ENCODE data around the gene KCNG4.
A peak's percentile ranks its signal among the peaks of the same experiment; 100 is the strongest.

The KCNG4 gene

DNA sequence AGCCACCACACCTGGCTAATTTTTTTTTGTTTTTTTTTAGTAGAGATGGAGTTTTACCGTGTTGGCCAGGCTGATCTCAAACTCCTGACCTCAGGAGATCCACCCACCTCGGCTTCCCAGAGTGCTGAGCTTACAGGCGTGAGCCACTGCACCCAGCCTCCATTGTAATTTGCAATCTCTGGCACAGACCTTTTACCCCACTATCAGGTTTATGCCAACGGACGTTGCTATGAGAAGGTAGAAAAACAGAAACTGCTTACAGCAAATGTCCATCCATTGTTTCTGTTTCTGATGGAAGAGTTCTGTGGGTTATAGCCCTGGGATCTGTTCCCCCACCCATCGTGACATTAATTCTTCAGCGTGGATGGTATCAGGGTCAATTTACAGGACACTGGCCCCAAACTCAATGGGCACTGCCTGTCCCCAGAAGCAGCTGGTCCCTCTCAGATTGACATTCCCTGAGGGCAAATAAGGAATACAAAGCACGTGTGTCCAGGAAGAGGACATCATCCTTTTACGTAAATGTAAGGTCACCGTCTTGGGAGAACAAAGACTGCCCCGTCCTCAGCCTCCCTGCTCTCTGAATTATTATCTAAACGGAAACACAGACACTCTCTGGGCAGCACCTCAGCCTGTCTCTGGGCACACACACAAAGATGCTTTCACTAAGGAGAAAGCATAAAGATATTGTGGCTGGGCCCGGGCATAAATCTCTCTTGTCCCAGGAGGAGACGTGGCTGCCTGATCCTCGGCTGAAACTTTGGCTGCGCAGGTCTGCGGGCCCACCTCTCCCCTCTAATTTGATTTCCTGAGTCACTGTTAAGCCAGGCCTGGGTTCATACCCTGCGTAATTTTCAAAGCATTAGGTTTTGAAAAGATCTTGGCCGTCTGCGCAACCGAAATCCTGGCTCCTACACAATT is 5.2 kb downstream of the KCNG4 start:
- TF ChIP-seq POLR2A (IDR thresholded peaks at IDR 0.05; ENCODE audit: low read depth, low read length), result no peak
- no peak for DNase-seq (ENCODE audit: insufficient read length, low spot score)
- no peak for FAIRE-seq

DNA sequence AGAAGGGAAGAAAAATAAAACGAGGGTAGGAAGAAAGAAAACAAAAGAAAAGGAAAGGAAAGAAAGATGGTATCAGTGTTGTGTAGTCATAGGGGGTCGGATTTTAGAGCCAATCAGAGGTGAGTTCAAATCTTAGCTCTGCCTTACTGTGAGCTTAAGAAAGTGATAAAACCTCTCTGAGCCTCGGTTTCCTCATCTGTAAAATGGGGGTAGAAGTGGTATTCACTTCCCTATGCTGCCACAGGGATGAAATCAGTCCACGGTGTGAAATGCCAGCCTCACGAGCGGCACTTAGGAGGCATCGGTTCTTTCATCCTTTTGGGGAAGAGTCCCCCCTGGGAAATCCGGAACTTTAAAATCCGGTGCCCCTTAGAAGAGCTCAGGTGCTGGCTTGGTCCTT is 6.1 kb downstream of the KCNG4 start:
- no peak for FAIRE-seq
- no peak for TF ChIP-seq POLR2A (IDR thresholded peaks at IDR 0.05; ENCODE audit: low read depth, low read length)
- DNase-seq (ENCODE audit: insufficient read length, low spot score), result no peak

DNA sequence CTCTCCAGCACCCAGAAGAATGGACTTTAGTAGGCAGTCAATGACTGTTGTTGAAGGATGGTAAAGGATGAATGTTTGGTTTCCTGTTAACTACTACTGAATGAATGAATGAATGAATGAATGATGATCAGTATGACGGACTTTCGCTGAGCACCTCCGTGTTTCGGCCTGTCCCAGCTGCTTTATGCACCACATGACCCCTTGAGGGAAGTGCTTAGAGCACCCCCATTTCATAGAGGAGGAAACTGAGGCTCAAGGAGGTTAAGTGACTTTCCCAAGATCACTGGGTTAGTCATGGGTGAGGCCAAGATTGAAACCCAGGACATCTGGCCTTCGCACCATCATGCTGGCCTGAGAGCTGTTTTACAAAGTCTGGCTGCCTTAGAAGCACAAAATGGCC is 6.8 kb downstream of the KCNG4 start:
- DNase-seq (ENCODE audit: insufficient read length, low spot score) (no peak), FAIRE-seq (no peak)
- no peak for TF ChIP-seq POLR2A (IDR thresholded peaks at IDR 0.05; ENCODE audit: low read depth, low read length)

DNA sequence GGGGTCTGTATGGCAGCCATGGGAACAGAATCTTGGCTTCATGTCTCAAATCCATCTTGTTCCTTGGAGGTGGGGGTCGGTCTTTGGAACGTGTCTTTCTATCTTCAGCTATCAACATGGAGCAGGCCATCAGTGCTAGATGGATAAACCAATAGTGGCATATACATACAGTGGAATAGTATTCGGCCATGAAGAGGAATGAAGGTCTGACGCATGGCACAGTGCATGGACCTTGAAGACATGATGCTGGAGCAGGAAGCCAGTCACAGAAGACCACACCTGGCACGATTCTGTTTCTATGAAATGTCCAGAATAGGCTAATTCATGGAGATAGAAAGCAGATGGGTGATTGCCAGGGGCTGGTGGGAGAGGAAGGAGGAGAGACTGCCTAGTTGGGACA is 7.8 kb downstream of the KCNG4 start:
- TF ChIP-seq POLR2A (IDR thresholded peaks at IDR 0.05; ENCODE audit: low read depth, low read length), result no peak
- DNase-seq (ENCODE audit: insufficient read length, low spot score), result no peak
- no peak for FAIRE-seq

DNA sequence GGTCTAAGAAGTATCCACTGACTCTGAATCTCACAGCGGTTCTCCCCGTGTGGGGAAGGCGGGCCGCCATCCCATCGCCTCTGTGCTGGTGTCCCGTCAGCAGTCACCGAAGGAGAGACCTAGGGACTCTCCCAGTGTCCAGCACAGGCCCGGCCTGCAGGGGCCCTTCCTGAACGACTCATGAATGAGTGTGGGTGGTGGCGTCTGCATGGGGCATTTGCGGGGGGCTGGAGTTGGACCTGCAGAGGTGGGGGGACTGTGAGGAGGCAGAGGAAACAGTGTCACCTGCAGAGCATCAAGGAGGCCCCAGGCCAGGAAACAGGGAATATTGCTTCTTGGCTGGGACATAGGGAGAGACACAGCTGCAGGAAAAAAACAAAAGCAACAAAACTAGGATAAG is 10.3 kb downstream of the KCNG4 start:
- DNase-seq (ENCODE audit: insufficient read length, low spot score) (no peak), FAIRE-seq (no peak)
- TF ChIP-seq POLR2A (IDR thresholded peaks at IDR 0.05; ENCODE audit: low read depth, low read length), result no peak

DNA sequence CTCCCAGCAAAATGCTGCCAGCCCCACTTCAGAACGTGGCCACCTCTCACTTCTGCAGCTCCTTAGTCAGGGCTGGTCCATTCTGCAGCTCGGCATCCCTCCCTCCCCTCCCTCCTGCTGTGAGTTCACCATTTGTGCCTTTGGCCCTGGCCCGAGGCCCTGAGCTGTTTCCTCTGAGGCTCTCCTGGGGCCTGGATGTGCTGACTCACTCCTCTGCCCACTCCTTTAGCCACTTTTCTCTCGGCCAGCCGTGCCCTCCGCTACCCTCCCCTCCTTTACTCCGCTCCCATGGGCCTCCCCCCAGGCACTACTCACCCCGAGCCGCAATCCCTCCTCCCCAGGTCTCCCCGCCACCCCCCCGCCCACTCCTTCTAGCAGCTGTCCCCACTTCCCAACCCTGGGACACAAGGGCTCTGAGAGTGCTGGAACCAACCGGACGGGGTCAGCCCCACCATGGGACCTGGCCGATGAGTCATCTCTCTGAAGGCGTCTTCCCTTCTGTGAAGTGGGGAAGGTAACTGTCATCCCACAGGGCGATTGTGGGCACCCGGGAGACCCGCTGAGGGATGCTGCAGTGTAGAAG is 11.5 kb downstream of the KCNG4 start:
- FAIRE-seq (no peak), DNase-seq (ENCODE audit: insufficient read length, low spot score) (peak; percentile 98)
- peak; percentile 32; the same call in 1 of the 2 replicates for TF ChIP-seq POLR2A (IDR thresholded peaks at IDR 0.05; ENCODE audit: low read depth, low read length)

DNA sequence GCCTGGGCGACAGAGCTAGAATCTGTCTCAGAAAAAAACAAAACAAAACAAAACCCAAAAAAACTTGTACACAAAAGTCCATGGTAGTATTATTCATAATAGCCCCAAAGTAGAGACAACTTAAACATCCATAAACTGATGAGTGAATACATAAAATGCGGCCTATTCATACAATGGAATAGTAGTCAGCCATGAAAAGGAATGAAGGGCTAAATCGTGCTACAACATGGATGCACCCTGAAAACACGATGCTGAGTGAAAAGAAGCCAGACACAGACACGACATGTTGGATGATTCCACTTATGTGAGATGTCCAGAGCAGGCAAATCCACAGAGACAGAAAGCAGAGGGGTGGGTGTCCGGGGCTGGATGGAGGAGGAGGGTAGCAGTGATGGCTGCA is 12.3 kb downstream of the KCNG4 start:
- FAIRE-seq, result no peak
- no peak for TF ChIP-seq POLR2A (IDR thresholded peaks at IDR 0.05; ENCODE audit: low read depth, low read length)
- DNase-seq (ENCODE audit: insufficient read length, low spot score), result no peak

DNA sequence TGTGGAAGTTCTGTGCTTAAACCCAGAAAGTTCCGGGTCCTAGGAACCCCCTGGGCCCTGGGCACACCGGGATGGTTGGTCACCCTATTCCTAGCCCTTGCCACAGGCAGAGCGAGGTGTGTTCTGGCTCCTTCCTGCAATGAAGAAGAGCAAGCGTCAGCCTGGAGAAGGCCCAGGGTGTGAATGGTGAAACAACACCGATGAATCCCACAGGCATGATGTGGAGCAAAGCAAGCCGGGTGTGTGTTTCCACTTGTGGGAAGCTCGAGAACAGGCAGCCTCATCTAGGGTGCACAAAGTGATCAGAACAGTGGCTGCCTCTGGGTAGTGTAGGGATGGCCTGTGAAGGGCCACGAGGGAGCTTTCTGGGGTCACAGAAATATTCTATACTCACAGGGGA is 13.8 kb downstream of the KCNG4 start:
- TF ChIP-seq POLR2A (IDR thresholded peaks at IDR 0.05; ENCODE audit: low read depth, low read length), result no peak
- FAIRE-seq, result no peak
- no peak for DNase-seq (ENCODE audit: insufficient read length, low spot score)

DNA sequence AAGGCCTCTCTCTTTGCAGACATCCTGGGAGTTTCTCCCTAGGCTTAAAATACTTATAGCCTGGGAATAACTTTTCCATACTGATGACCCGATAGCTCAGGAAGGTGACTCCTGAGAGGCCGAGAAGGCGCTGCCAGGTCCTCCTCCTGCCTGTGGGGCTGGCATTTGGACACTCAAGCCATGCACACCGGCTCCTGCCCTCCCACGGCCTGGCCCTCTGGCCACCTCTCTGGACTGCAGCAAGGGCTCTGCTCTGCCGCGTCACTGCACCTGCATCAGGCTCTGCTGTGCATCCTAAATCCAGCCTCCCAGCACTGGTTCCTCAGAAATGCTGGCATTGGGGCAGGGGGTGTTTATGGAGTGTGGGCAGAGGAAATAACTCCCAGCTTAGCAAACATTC is 14.2 kb downstream of the KCNG4 start:
- DNase-seq (ENCODE audit: insufficient read length, low spot score), result no peak
- TF ChIP-seq POLR2A (IDR thresholded peaks at IDR 0.05; ENCODE audit: low read depth, low read length), result no peak
- no peak for FAIRE-seq

DNA sequence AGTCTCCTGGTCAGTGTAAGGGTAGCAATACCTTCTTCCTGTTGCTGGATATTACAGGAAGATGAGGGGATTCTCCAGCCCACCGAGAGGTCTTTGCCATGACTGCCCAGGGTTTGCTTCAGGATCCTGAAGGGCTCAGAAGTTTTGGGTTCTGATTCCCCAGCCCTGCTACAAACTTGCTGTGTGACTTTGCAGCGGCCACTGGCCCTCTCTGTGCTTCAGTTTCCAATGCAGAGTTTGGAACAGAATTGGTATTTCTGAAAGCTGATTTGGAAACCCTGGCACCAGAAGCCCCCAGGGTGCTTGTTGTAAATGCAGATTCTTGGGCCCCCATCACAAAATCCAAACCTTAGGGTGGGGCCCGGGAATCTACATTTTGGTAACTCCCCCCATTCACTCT is 14.7 kb downstream of the KCNG4 start:
- TF ChIP-seq POLR2A (IDR thresholded peaks at IDR 0.05; ENCODE audit: low read depth, low read length), result no peak
- no peak for FAIRE-seq
- no peak for DNase-seq (ENCODE audit: insufficient read length, low spot score)

DNA sequence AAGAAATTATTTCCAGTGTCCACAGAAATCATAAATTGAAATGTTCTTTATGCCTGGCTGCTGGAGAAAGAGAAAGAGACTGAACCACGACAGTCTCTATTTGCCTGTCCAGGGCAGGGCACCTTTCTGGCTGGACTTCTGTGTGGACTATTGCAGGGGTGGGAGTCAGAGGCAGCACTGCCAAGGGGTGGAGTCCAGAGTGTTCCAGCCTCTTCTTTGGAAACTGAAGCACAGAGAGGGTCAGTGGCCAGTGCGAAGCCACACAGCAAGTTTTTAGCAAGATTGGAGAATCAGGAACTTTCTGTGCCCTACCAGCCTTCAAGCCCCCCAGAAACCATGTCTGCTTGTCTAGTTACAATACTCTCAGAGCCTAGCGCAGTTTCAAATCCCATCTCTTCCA is 15.3 kb downstream of the KCNG4 start:
- DNase-seq (ENCODE audit: insufficient read length, low spot score) (no peak), FAIRE-seq (no peak)

DNA sequence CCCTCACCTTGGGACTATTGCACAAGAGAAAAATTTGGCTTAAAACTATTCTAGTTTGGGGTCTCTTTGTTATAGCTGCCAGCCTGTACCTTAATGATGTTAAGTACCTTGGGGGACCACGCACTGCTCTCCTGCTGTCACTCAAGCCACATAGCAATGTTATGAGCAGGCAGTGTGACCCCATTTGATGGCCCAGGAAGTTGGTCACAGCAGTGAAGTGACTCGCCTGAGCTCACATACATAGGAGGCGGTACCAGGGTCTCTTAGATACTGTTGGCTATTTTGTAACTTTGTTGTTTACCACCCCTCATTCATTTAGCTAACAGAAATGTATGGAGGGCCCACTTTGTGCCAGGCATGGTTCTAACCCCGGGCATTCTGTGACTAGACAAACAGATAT is 16.4 kb downstream of the KCNG4 start:
- TF ChIP-seq POLR2A (IDR thresholded peaks at IDR 0.05; ENCODE audit: low read depth, low read length), result no peak
- FAIRE-seq, result no peak
- no peak for DNase-seq (ENCODE audit: insufficient read length, low spot score)

More for the DNA sequence above, 15.3 kb downstream of the KCNG4 start:
- no peak for TF ChIP-seq POLR2A (IDR thresholded peaks at IDR 0.05; ENCODE audit: low read depth, low read length)

DNA sequence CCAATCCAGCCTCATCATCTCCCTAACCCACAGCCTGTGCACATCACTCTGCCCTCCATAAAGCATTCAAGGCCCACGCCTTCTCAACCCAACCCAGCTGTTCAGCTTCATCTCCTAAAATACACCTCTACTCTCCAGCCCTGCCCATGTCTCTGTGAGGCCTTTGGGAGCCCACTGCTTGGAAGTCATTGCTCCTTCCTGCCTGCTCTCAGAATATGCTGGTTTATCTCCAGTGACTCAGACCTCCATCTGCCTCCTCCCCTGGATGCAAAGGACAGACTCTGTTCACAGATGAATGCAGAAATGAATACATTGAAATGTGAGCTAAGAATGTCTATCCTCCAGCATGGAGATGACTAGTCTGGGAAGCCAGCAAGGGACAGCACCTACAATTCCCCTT is 19.0 kb downstream of the KCNG4 start:
- DNase-seq (ENCODE audit: insufficient read length, low spot score) (peak; percentile 42), FAIRE-seq (no peak)
- no peak for TF ChIP-seq POLR2A (IDR thresholded peaks at IDR 0.05; ENCODE audit: low read depth, low read length)

DNA sequence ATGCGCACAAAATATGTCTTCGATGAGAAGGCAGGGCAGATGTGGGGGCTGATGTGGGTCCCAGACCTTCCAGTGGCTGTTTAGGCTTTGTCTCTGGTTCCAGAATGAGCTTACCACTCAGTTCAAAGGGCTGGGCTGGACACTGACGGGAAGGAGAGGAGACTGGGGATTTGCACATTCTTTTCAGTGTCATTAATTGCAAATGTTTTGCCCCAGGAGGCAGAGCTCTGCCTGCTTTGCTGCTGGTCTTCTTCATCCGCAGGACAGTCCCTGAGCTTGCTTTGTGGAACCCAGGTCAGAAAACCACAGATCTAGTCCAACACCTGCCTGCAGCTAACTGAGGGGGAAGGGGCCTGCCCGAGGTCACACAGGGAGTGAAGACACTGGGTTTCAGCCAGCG is 20.9 kb downstream of the KCNG4 start:
- FAIRE-seq (no peak), DNase-seq (ENCODE audit: insufficient read length, low spot score) (no peak)
- TF ChIP-seq POLR2A (IDR thresholded peaks at IDR 0.05; ENCODE audit: low read depth, low read length), result no peak
